Breast epithelium (tissue), 3 donors: ENCODE results near the gene FGF11.

Experiments
- POLR2A ChIP-seq: fragments of 450-650 bp; IDR thresholded peaks from one replicate; pipeline ENCODE4 v1.6.1; 2016; ENCODE audit warnings: antibody characterized with exemption, mild to moderate bottlenecking, moderate library complexity
- TF ChIP-seq, protein P1 (sequence below), 3 donors: fragments of 450-650 bp; IDR thresholded peaks; one replicate each; pipeline ENCODE4 v1.5.1; 2016 to 2017; ENCODE audit warnings: antibody characterized with exemption in 3 of 3, mild to moderate bottlenecking in 3 of 3, moderate library complexity in 3 of 3

DNA sequence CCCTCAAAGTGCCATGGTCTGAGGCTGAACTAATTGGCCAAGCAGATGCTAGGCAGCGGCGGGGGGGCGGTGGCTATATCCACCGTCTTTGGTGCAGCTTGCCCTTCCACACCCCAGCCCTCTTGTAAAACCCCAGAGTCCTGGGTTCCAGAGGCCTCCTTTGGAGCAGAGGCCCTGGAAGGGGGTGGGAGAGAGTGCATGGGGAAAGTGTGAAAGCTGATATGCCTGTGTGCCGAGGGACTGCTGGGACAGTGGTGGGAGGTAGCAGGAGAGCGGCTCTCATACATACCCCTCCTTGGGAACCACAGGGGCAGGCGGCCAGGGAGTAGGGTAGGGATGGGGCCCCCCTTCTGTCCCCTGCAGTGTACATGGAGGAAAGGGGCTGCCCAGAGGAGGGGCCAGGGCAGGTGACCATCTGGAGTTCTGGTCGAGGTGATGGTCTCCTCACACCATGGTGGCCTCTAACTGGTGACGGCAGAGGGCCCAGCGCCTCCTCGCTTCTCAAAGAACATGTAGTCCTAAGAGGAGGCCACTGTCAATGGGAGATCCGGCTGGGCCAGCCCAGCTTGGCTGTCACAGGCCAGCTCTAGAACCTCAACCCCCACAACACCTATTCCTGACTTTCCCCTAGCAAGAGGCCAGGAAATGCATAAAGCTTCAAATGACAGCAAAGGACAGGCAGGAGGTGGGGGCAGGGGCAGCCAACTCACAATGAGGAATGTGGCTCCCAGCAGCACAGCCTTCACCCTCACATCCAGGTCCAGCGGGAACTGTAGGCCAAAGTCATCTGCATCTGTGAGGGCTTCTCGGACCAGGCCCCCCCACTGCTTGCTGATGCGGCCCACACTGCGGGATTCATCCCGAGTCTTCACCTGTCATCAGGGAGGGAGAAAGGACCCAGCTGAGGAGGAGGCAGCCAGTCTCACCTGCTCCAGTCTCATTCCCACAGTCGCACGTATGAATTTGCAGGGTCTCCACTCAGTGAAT lies 49.1 kb upstream of the FGF11 start:
- no peak for TF ChIP-seq POLR2A
- TF ChIP-seq, protein P1, sequence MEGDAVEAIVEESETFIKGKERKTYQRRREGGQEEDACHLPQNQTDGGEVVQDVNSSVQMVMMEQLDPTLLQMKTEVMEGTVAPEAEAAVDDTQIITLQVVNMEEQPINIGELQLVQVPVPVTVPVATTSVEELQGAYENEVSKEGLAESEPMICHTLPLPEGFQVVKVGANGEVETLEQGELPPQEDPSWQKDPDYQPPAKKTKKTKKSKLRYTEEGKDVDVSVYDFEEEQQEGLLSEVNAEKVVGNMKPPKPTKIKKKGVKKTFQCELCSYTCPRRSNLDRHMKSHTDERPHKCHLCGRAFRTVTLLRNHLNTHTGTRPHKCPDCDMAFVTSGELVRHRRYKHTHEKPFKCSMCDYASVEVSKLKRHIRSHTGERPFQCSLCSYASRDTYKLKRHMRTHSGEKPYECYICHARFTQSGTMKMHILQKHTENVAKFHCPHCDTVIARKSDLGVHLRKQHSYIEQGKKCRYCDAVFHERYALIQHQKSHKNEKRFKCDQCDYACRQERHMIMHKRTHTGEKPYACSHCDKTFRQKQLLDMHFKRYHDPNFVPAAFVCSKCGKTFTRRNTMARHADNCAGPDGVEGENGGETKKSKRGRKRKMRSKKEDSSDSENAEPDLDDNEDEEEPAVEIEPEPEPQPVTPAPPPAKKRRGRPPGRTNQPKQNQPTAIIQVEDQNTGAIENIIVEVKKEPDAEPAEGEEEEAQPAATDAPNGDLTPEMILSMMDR (IDR thresholded peaks at IDR 0.05) = no peak
